A549 (cell line): ENCODE results near the gene ATP8A1. TPM values are rescaled to one million over a fixed set of nuclear protein-coding genes. Genes with fewer than 3 reads are reported as not detected.
A peak's percentile ranks its signal among the peaks of the same experiment; 100 is the strongest.

Source experiments
- ATAC-seq, 2 experiments: fragments of 200-7000 bp in 1 of 2; fragments of >200 bp in 1 of 2; cut with Nextera tagmentation in 1 of 2; cut with Tn5 transposase in 1 of 2; 3 replicates each; pipeline versions ENCODE4 v1.8.0 to v1.9.1; 2018 to 2020; ENCODE audit warnings: mild to moderate bottlenecking in 1 of 2, moderate library complexity in 1 of 2
- CTCF ChIA-PET: fragments of 300-600 bp; sonication (Branson Sonifier 250); formaldehyde crosslinking; extraction: SDS; loops from one replicate; lab custom pipeline; 2021; ENCODE audit warnings: antibody characterized with exemption, inconsistent platforms; lab: Yijun Ruan, JAX
- POLR2A ChIA-PET: fragments of 350-600 bp; formaldehyde crosslinking; extraction: SDS; loops from one replicate; lab custom pipeline; 2021; ENCODE audit warnings: antibody characterized with exemption, inconsistent platforms; lab: Yijun Ruan, JAX
- DNase-seq, 2 experiments: peaks; one replicate each; pipeline versions ENCODE4 v3.0.0 to v3.0.0-alpha.2; 2011 to 2016; ENCODE audit warnings: low read depth in 1 of 2, low spot score in 1 of 2
- FAIRE-seq: peaks from 2 replicates; lab custom pipeline; 2011; peaks lifted over from hg19 to GRCh38; lab: Jason Lieb, UNC
- H3K27ac ChIP-seq, 2 experiments: fragments of >200 bp; sonication (Bioruptor Twin); formaldehyde crosslinking; 3 replicates each; pipeline ENCODE4 v1.5.1; 2016 to 2017
- H3K4me1 ChIP-seq: fragments of >200 bp; sonication (Bioruptor Twin); formaldehyde crosslinking; 3 replicates; pipeline ENCODE4 v1.6.1; 2016
- H3K4me2 ChIP-seq: fragments of >200 bp; sonication (Bioruptor Twin); formaldehyde crosslinking; 3 replicates; pipeline ENCODE4 v1.6.1; 2016
- H3K4me3 ChIP-seq: fragments of >200 bp; sonication (Bioruptor Twin); formaldehyde crosslinking; 3 replicates; pipeline ENCODE4 v1.5.1; 2016
- H3K9me3 ChIP-seq: fragments of >200 bp; sonication (Bioruptor Twin); formaldehyde crosslinking; 3 replicates; pipeline ENCODE4 v1.6.1; 2016
- EHF ChIP-seq: fragments of 250-450 bp; sonication (Bioruptor Pico); IDR thresholded peaks from 2 replicates; pipeline ENCODE4 v1.5.0; 2020; ENCODE audit warnings: mild to moderate bottlenecking
- ESRRA ChIP-seq: fragments of 150-350 bp; IDR thresholded peaks from 2 replicates; pipeline ENCODE4 v1.6.1; 2014; ENCODE audit warnings: mild to moderate bottlenecking, low read length, borderline replicate concordance
- FOXS1 ChIP-seq: fragments of 250-450 bp; sonication (Bioruptor Pico); IDR thresholded peaks from 2 replicates; pipeline ENCODE4 v1.5.0; 2020; ENCODE audit warnings: mild to moderate bottlenecking, moderate library complexity
- GATA3 ChIP-seq: IDR thresholded peaks from 2 replicates; pipeline ENCODE4 v1.6.1; 2012; ENCODE audit warnings: borderline replicate concordance
- HDAC2 ChIP-seq: fragments of 200-600 bp; sonication (generic); IDR thresholded peaks from 2 replicates; pipeline ENCODE4 v1.6.1; 2016
- JUN ChIP-seq, 2 experiments: fragments of >200 bp; sonication (Bioruptor Twin); formaldehyde crosslinking; IDR thresholded peaks; 2 replicates in 1 of 2; 3 replicates in 1 of 2; pipeline ENCODE4 v1.6.1; 2016 to 2017
- KDM1A ChIP-seq: fragments of 200-600 bp; sonication (generic); IDR thresholded peaks from 2 replicates; pipeline ENCODE4 v1.6.1; 2016; ENCODE audit warnings: low read depth, mild to moderate bottlenecking
- PBX3 ChIP-seq: IDR thresholded peaks from 2 replicates; pipeline ENCODE4 v1.6.1; 2012
- POLR2AphosphoS2 ChIP-seq: conservative IDR thresholded peaks from 2 replicates; pipeline ENCODE4 v1.6.1; 2012; ENCODE audit warnings: low read length, improper control_type of control experiment, inconsistent platforms
- REST ChIP-seq: fragments of 200-600 bp; sonication (generic); IDR thresholded peaks from 2 replicates; pipeline ENCODE4 v1.6.1; 2016; ENCODE audit warnings: antibody characterized with exemption, mild to moderate bottlenecking, moderate library complexity
- RFX5 ChIP-seq: fragments of 450-650 bp; IDR thresholded peaks from 2 replicates; pipeline ENCODE4 v1.7.1; 2014; ENCODE audit warnings: antibody characterized with exemption, mild to moderate bottlenecking, moderate library complexity
- ZC3H11A ChIP-seq: fragments of 450-650 bp; IDR thresholded peaks from 2 replicates; pipeline ENCODE4 v1.6.1; 2014; ENCODE audit warnings: antibody characterized with exemption, mild to moderate bottlenecking
- WGBS: methylation state at CpG from one replicate; pipeline ENCODE4 v1.1.6; 2017; ENCODE audit errors: missing lambda C conversion rate; 5-methylcytosine and 5-hydroxymethylcytosine counted together
- polyA plus RNA-seq, 4 experiments: library from polyadenylated mRNA; depleted of rRNA in 3 of 4; stranded (reverse); fragments of >200 nt; fragmentation: RNase III in 1 of 4; extraction: RNeasy Plus Mini Kit Qiagen cat#74134 plus additional on column Dnase treatment in 1 of 4; gene quantifications; 2 replicates in 3 of 4; 3 replicates in 1 of 4; pipeline ENCODE4 v1.2.3, GENCODE V29; 2011 to 2017
- TF ChIP-seq, protein P1 (sequence below): fragments of 250-450 bp; sonication (Bioruptor Pico); IDR thresholded peaks from 2 replicates; pipeline ENCODE4 v1.5.0; 2020; ENCODE audit warnings: low read depth, mild to moderate bottlenecking, moderate library complexity
- TF ChIP-seq, protein P2 (sequence below): fragments of 250-450 bp; sonication (Bioruptor Pico); IDR thresholded peaks from 2 replicates; pipeline ENCODE4 v1.5.0; 2021; ENCODE audit warnings: mild to moderate bottlenecking, moderate library complexity, borderline replicate concordance

The ATP8A1 gene
- polyA plus RNA-seq, 2 of the 4 experiments (the other 2 are of a cell fraction) = 0.06 to 0.25 TPM

- no peak overlapping the region for H3K4me2 ChIP-seq
- DNase-seq (no peak), ATAC-seq (no peak), FAIRE-seq (no peak)
- H3K27ac ChIP-seq = no peak overlapping the region
- ChIA-PET CTCF (no interaction called here), POLR2A (no interaction called here)
- 1% methylated on average over 4 of the region's 4 CpGs for WGBS
- H3K4me1 ChIP-seq = no peaks in the 10 kb centered on the region
- H3K4me3 ChIP-seq = no peak overlapping the region
- no peak for TF ChIP-seq POLR2AphosphoS2
- TF ChIP-seq, protein P1, sequence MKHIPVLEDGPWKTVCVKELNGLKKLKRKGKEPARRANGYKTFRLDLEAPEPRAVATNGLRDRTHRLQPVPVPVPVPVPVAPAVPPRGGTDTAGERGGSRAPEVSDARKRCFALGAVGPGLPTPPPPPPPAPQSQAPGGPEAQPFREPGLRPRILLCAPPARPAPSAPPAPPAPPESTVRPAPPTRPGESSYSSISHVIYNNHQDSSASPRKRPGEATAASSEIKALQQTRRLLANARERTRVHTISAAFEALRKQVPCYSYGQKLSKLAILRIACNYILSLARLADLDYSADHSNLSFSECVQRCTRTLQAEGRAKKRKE (CRISPR knock-in tag) = no peak
- H3K9me3 ChIP-seq = no peaks in the 10 kb centered on the region
Measured at GRCh38 chr4:42671431-42672194, 14.7 kb upstream of the ATP8A1 start.

- peak overlapping the region; percentile 98; the same call in 2 of the 3 replicates for H3K4me2 ChIP-seq
- ATAC-seq = no peak
- no peaks in the 10 kb centered on the region for H3K9me3 ChIP-seq
- TF ChIP-seq KDM1A (no peak), ESRRA (no peak)
- no peak for DNase-seq
- FAIRE-seq = no peak
- H3K4me1 ChIP-seq = no peaks in the 10 kb centered on the region
- H3K4me3 ChIP-seq = no peak overlapping the region
- POLR2A ChIA-PET = no interaction called here
- 58% methylated on average over 2 of the region's 2 CpGs for WGBS
- no peak overlapping the region for H3K27ac ChIP-seq
- CTCF ChIA-PET = no interaction called here
Measured at GRCh38 chr4:42658261-42658660, 1.4 kb upstream of the ATP8A1 start.

- peak; percentile 15 to 49; a peak in 4 of 6 replicates for ATAC-seq
- no peak for TF ChIP-seq REST
- TF ChIP-seq RFX5 = no peak
- no peak for TF ChIP-seq FOXS1 (CRISPR knock-in tag)
- TF ChIP-seq ZC3H11A = no peak
- no peak for TF ChIP-seq EHF
- no peak for TF ChIP-seq GATA3
- no peak for TF ChIP-seq HDAC2
- TF ChIP-seq PBX3 = no peak
- TF ChIP-seq, protein P2, sequence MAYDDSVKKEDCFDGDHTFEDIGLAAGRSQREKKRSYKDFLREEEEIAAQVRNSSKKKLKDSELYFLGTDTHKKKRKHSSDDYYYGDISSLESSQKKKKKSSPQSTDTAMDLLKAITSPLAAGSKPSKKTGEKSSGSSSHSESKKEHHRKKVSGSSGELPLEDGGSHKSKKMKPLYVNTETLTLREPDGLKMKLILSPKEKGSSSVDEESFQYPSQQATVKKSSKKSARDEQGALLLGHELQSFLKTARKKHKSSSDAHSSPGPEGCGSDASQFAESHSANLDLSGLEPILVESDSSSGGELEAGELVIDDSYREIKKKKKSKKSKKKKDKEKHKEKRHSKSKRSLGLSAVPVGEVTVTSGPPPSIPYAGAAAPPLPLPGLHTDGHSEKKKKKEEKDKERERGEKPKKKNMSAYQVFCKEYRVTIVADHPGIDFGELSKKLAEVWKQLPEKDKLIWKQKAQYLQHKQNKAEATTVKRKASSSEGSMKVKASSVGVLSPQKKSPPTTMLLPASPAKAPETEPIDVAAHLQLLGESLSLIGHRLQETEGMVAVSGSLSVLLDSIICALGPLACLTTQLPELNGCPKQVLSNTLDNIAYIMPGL (CRISPR knock-in tag) = no peak
- no peak for TF ChIP-seq JUN (IDR thresholded peaks at IDR 0.05)
- Histone ChIP-seq H3K4me3 (peak overlapping the region; percentile 63), H3K4me1 (no peaks in the 10 kb centered on the region), H3K4me2 (peak overlapping the region; percentile 98), H3K27ac (peak overlapping the region; percentile 31 to 74; a peak in 4 of 6 replicates), H3K9me3 (no peaks in the 10 kb centered on the region)
- no peak for FAIRE-seq
- ChIA-PET CTCF (interaction anchor here (1.3 kb wide), 1 partner anchor 210 kb away, joined by 3 read pairs; no protein-coding TSS in a partner anchor), POLR2A (no interaction called here)
- no peak for DNase-seq
- 0% methylated on average over 7 of the region's 31 CpGs for WGBS
Measured at GRCh38 chr4:42656679-42656943, 294 bp downstream of the ATP8A1 start.
